ENCODE data around the gene PTGER2. TPM values are rescaled to one million over a fixed set of nuclear protein-coding genes. Genes with fewer than 3 reads are reported as not detected.

PTGER2 gene
- total and polyA plus RNA-seq, 12 donors: 0.18 to 2.9 (median 1.3) TPM; not detected in 1

DNA sequence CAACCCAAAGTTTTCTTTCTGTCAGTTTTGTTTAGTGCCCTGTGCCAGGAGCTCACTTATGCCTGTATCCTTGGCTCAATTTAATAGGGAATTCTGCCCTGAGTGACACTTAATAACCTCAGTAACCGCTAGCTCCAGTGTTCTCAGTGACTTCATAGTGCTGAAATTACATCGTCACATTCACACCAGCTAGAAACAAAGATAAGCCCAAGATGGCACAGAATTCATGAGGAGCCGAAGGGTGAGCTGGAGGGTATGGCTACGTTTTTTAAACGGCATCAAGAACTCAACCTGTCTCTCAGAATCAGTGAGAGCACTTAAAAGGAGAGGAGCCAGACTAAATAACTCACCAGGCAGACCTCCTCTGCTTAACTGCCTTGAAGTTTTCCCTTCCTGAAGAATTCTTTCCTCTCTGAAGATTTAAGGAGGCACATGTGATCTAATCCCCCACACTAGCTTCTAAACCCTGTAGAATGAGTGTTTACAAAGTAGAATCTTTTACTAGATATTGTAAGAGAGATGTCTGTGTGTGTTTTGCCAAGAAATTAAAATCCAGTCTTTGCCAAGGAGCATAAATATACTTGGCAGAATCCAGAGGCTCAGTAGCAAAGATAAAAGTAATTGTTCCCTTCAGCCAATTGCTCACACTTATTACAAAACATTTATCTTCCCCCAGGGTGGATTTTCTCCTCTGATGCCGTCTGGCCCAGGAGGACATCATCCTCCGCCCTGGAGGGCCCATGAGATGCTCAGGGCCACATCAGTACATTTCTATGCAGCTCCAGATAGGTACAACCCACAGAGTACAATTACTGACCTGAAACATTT lies 37.3 kb downstream of the PTGER2 start:
- Histone ChIP-seq H3K27ac (peak overlapping the region in 2 of 5 donors; percentile 28 to 48), H3K4me1 (replicated peaks in 1 of 2) (peaks cover 0 to 6% of the 10 kb centered on the region in 2 donors), H3K27me3 (no peaks in the 10 kb centered on the region), H3K4me3 (no peak overlapping the region), H3K36me3 (replicated peaks in 1 of 2) (no peaks in the 10 kb centered on the region), H3K9me3 (replicated peaks in 1 of 3) (no peaks in the 10 kb centered on the region)
- 44 to 57% (median 46%) methylated on average over 7 of the region's 7 CpGs for WGBS, 4 donors
- intact Hi-C loops (cut with DNase I): no loop called here
- DNase-seq: no peak
- TF ChIP-seq, protein P1, sequence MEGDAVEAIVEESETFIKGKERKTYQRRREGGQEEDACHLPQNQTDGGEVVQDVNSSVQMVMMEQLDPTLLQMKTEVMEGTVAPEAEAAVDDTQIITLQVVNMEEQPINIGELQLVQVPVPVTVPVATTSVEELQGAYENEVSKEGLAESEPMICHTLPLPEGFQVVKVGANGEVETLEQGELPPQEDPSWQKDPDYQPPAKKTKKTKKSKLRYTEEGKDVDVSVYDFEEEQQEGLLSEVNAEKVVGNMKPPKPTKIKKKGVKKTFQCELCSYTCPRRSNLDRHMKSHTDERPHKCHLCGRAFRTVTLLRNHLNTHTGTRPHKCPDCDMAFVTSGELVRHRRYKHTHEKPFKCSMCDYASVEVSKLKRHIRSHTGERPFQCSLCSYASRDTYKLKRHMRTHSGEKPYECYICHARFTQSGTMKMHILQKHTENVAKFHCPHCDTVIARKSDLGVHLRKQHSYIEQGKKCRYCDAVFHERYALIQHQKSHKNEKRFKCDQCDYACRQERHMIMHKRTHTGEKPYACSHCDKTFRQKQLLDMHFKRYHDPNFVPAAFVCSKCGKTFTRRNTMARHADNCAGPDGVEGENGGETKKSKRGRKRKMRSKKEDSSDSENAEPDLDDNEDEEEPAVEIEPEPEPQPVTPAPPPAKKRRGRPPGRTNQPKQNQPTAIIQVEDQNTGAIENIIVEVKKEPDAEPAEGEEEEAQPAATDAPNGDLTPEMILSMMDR (IDR thresholded peaks at IDR 0.05): no peak
- TF ChIP-seq POLR2A (IDR thresholded peaks at IDR 0.05): no peak

GRCh38 chr14:52352061-52352491 lies 38.0 kb downstream of the PTGER2 start:
- TF ChIP-seq, protein P1 (IDR thresholded peaks at IDR 0.05): no peak
- no peak for TF ChIP-seq POLR2A (IDR thresholded peaks at IDR 0.05)
- 43 to 60% (median 48%) methylated on average over 3 of the region's 3 CpGs for WGBS, 4 donors
- Histone ChIP-seq H3K4me1 (replicated peaks in 1 of 2) (peaks cover 0 to 6% of the 10 kb centered on the region in 2 donors), H3K4me3 (no peak overlapping the region), H3K27ac (peak overlapping the region in 1 of 5 donors; percentile 48), H3K9me3 (replicated peaks in 1 of 3) (no peaks in the 10 kb centered on the region), H3K27me3 (no peaks in the 10 kb centered on the region), H3K36me3 (replicated peaks in 1 of 2) (no peaks in the 10 kb centered on the region)
- DNase-seq: no peak
- intact Hi-C loops (cut with DNase I): no loop called here

- Histone ChIP-seq H3K9me3 (replicated peaks in 1 of 3) (no peaks in the 10 kb centered on the region), H3K36me3 (replicated peaks in 1 of 2) (no peaks in the 10 kb centered on the region), H3K4me1 (replicated peaks in 1 of 2) (peaks cover 0 to 6% of the 10 kb centered on the region in 2 donors), H3K4me3 (no peak overlapping the region), H3K27me3 (no peaks in the 10 kb centered on the region), H3K27ac (no peak overlapping the region)
- intact Hi-C loops (cut with DNase I): no loop called here
- DNase-seq: no peak
- 43 to 49% (median 47%) methylated on average over 4 of the region's 4 CpGs for WGBS, 4 donors
- TF ChIP-seq, protein P1 (IDR thresholded peaks at IDR 0.05): no peak
- TF ChIP-seq POLR2A (IDR thresholded peaks at IDR 0.05): no peak
These were observed 38.5 kb downstream of the PTGER2 start for GRCh38 chr14:52352569-52352968.

DNA sequence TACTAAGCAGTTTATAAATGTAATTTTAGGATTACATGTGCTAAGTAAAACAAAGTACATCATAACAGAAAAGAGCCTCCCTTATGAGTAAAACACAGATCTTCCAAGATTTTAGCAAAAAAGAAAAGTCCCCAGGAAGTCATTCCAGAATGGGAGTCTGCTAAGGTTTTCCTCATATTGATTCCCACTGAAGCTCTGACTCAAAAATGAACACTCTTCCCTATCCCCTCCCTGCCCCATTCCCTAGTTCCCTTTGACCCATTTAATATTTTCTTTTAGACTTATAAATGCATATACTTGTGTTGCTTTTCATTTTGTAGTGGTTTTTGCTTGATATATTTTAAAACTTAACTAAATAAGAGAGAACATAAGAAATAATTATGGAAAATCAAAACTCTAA lies 40.1 kb downstream of the PTGER2 start:
- intact Hi-C loops (cut with DNase I): no loop called here
- no peaks in the 10 kb centered on the region for H3K9me3 ChIP-seq (replicated peaks in 1 of 3)
- peaks cover 0 to 6% of the 10 kb centered on the region in 2 donors for H3K4me1 ChIP-seq (replicated peaks in 1 of 2)
- H3K4me3 ChIP-seq: no peak overlapping the region
- H3K27me3 ChIP-seq: no peaks in the 10 kb centered on the region
- H3K36me3 ChIP-seq (replicated peaks in 1 of 2): no peaks in the 10 kb centered on the region
- no peak overlapping the region for H3K27ac ChIP-seq
- TF ChIP-seq, protein P1 (IDR thresholded peaks at IDR 0.05): no peak
- no peak for TF ChIP-seq POLR2A (IDR thresholded peaks at IDR 0.05)
- DNase-seq: no peak

All from adrenal gland (tissue), 12 donors.